Stimulated activated CD8-positive, alpha-beta memory T cell treated with anti-CD3 and anti-CD28 coated beads, Interleukin-4, amount 100 ng/mL, for 1 hour (primary cell): ENCODE data around the gene GRAMD1B.
A peak's percentile ranks its signal among the peaks of the same experiment; 100 is the strongest.

Experiments used
- DNase-seq, 2 donors: peaks; one replicate each; pipeline ENCODE4 v3.0.0-alpha.2; 2020; ENCODE audit warnings: low read depth in 2 of 2, low spot score in 1 of 2

Gene GRAMD1B

GRCh38 chr11:123429913-123430720, at the start of gene GRAMD1B:
TSS of gene GRAMD1B (plus strand) at chr11:123430269. CDS start at chr11:123430793, 524 bp downstream.
- DNase-seq = peak; percentile 42 to 50

- DNase-seq = no peak
These were observed 48.9 kb upstream of the GRAMD1B start for GRCh38 chr11:123381149-123381548.

GRCh38 chr11:123381817-123382554, 48.1 kb upstream of the GRAMD1B start:
- no peak for DNase-seq

GRCh38 chr11:123382555-123383074, 47.5 kb upstream of the GRAMD1B start:
- no peak for DNase-seq

GRCh38 chr11:123384116-123384515, 46.0 kb upstream of the GRAMD1B start:
- no peak for DNase-seq

GRCh38 chr11:123386796-123387510, 43.1 kb upstream of the GRAMD1B start:
- no peak for DNase-seq

- no peak for DNase-seq
These were observed 41.4 kb upstream of the GRAMD1B start for GRCh38 chr11:123388640-123389039.

- DNase-seq = no peak
These were observed 39.9 kb upstream of the GRAMD1B start for GRCh38 chr11:123390146-123390545.

GRCh38 chr11:123391646-123392348, 38.3 kb upstream of the GRAMD1B start:
- DNase-seq = no peak

GRCh38 chr11:123392431-123392830, 37.6 kb upstream of the GRAMD1B start:
- no peak for DNase-seq

GRCh38 chr11:123392844-123393243, 37.2 kb upstream of the GRAMD1B start:
- DNase-seq = no peak

- no peak for DNase-seq
These were observed 36.6 kb upstream of the GRAMD1B start for GRCh38 chr11:123393312-123393927.

- DNase-seq = no peak
These were observed 25.4 kb upstream of the GRAMD1B start for GRCh38 chr11:123404676-123405075.

GRCh38 chr11:123405123-123405592, 24.9 kb upstream of the GRAMD1B start:
- DNase-seq = no peak

- no peak for DNase-seq
These were observed 23.5 kb upstream of the GRAMD1B start for GRCh38 chr11:123406441-123407129.

- DNase-seq = peak; percentile 20 to 41
These were observed 22.7 kb upstream of the GRAMD1B start for GRCh38 chr11:123407130-123407995.

GRCh38 chr11:123407996-123408597, 22.0 kb upstream of the GRAMD1B start:
- no peak for DNase-seq
